Activated naive CD8-positive, alpha-beta T cell treated with anti-CD3 and anti-CD28 coated beads, Interleukin-2, amount 10 ng/mL, durations not matched to agents 7 days and 5 days (primary cell): ENCODE results near the gene EPHA6. TPM values are rescaled to one million over a fixed set of nuclear protein-coding genes. Genes with fewer than 3 reads are reported as not detected.

Source experiments
- ATAC-seq: fragments of 150-1000 bp; cut with Tn5 transposase; one replicate; pipeline ENCODE4 v1.10.0; 2021; ENCODE audit warnings: low read depth, moderate library complexity
- POLR2A ChIA-PET: fragments of 350-600 bp; sonication (Branson Sonifier 250); formaldehyde crosslinking; loops from one replicate; lab custom pipeline; 2021; ENCODE audit warnings: antibody characterized with exemption; lab: Charles Lee
- DNase-seq: peaks from one replicate; pipeline ENCODE4 v3.0.0; 2021
- H3K27ac Mint-ChIP-seq: one replicate; pipeline ENCODE4 v1.8.0; 2022; ENCODE audit warnings: mild to moderate bottlenecking, mixed read lengths
- H3K27me3 Mint-ChIP-seq: one replicate; pipeline ENCODE4 v1.8.0; 2022; ENCODE audit warnings: mild to moderate bottlenecking, moderate library complexity, mixed read lengths
- H3K36me3 Mint-ChIP-seq: one replicate; pipeline ENCODE4 v1.8.0; 2021; ENCODE audit warnings: mild to moderate bottlenecking, mixed read lengths
- H3K4me1 Mint-ChIP-seq: one replicate; pipeline ENCODE4 v1.8.0; 2021; ENCODE audit warnings: mixed read lengths
- H3K4me3 Mint-ChIP-seq: one replicate; pipeline ENCODE4 v1.8.0; 2022; ENCODE audit warnings: mild to moderate bottlenecking, moderate library complexity, mixed read lengths
- H3K9me3 Mint-ChIP-seq: one replicate; pipeline ENCODE4 v1.8.0; 2021; ENCODE audit warnings: mixed read lengths
- total RNA-seq, 2 experiments: library from RNA; stranded (reverse); gene quantifications; one replicate each; pipeline ENCODE4 v1.2.3, GENCODE V29; 2021

Gene EPHA6
- total RNA-seq, 2 experiments from 2014 or later: not detected

- Mint-ChIP-seq H3K36me3 (no peaks in the 10 kb centered on the region), H3K9me3 (no peaks in the 10 kb centered on the region), H3K4me1 (no peaks in the 10 kb centered on the region), H3K27me3 (peaks cover 2% of the 10 kb centered on the region), H3K27ac (no peak overlapping the region), H3K4me3 (no peak overlapping the region)
- POLR2A ChIA-PET: no interaction called here
- DNase-seq: no peak
- no peak for ATAC-seq
These were observed 841.6 kb downstream of the EPHA6 start for GRCh38 chr3:97655971-97656370.

GRCh38 chr3:97656638-97657037 is 842.2 kb downstream of the EPHA6 start:
- POLR2A ChIA-PET: no interaction called here
- Mint-ChIP-seq H3K4me3 (no peak overlapping the region), H3K9me3 (no peaks in the 10 kb centered on the region), H3K27ac (no peak overlapping the region), H3K27me3 (peaks cover 2% of the 10 kb centered on the region), H3K36me3 (no peaks in the 10 kb centered on the region), H3K4me1 (no peaks in the 10 kb centered on the region)
- no peak for DNase-seq
- no peak for ATAC-seq

GRCh38 chr3:97658668-97659285 is 844.4 kb downstream of the EPHA6 start:
- Mint-ChIP-seq H3K27me3 (peaks cover 2% of the 10 kb centered on the region), H3K9me3 (no peaks in the 10 kb centered on the region), H3K4me3 (no peak overlapping the region), H3K36me3 (no peaks in the 10 kb centered on the region), H3K27ac (no peak overlapping the region), H3K4me1 (no peaks in the 10 kb centered on the region)
- POLR2A ChIA-PET: no interaction called here
- ATAC-seq: no peak
- DNase-seq: no peak

GRCh38 chr3:97662264-97662663 is 847.9 kb downstream of the EPHA6 start:
- DNase-seq (no peak), ATAC-seq (no peak)
- Mint-ChIP-seq H3K4me3 (no peak overlapping the region), H3K36me3 (no peaks in the 10 kb centered on the region), H3K27me3 (peaks cover 2% of the 10 kb centered on the region), H3K9me3 (no peaks in the 10 kb centered on the region), H3K4me1 (no peaks in the 10 kb centered on the region), H3K27ac (no peak overlapping the region)
- POLR2A ChIA-PET: no interaction called here

- POLR2A ChIA-PET: no interaction called here
- no peak overlapping the region for H3K4me3 Mint-ChIP-seq
- DNase-seq: no peak
- no peak overlapping the region for H3K27ac Mint-ChIP-seq
- H3K27me3 Mint-ChIP-seq: peaks cover 6% of the 10 kb centered on the region
- H3K4me1 Mint-ChIP-seq: no peaks in the 10 kb centered on the region
- H3K36me3 Mint-ChIP-seq: no peaks in the 10 kb centered on the region
- ATAC-seq: no peak
- no peaks in the 10 kb centered on the region for H3K9me3 Mint-ChIP-seq
These were observed 848.4 kb downstream of the EPHA6 start for GRCh38 chr3:97662762-97663161.

- Mint-ChIP-seq H3K4me1 (no peaks in the 10 kb centered on the region), H3K4me3 (no peak overlapping the region), H3K27ac (no peak overlapping the region), H3K27me3 (peaks cover 7% of the 10 kb centered on the region), H3K36me3 (no peaks in the 10 kb centered on the region), H3K9me3 (no peaks in the 10 kb centered on the region)
- ATAC-seq (no peak), DNase-seq (no peak)
- POLR2A ChIA-PET: no interaction called here
These were observed 851.5 kb downstream of the EPHA6 start for GRCh38 chr3:97665896-97666295.

- Mint-ChIP-seq H3K27me3 (peaks cover 7% of the 10 kb centered on the region), H3K9me3 (no peaks in the 10 kb centered on the region), H3K27ac (no peak overlapping the region), H3K4me3 (no peak overlapping the region), H3K36me3 (no peaks in the 10 kb centered on the region), H3K4me1 (no peaks in the 10 kb centered on the region)
- DNase-seq (no peak), ATAC-seq (no peak)
- POLR2A ChIA-PET: no interaction called here
These were observed 856.6 kb downstream of the EPHA6 start for GRCh38 chr3:97670952-97671351.

GRCh38 chr3:97673357-97673997 is 859.1 kb downstream of the EPHA6 start:
- no peaks in the 10 kb centered on the region for H3K36me3 Mint-ChIP-seq
- no peak overlapping the region for H3K4me3 Mint-ChIP-seq
- DNase-seq (no peak), ATAC-seq (no peak)
- H3K4me1 Mint-ChIP-seq: no peaks in the 10 kb centered on the region
- POLR2A ChIA-PET: no interaction called here
- H3K27ac Mint-ChIP-seq: no peak overlapping the region
- no peaks in the 10 kb centered on the region for H3K27me3 Mint-ChIP-seq
- no peaks in the 10 kb centered on the region for H3K9me3 Mint-ChIP-seq

- H3K36me3 Mint-ChIP-seq: no peaks in the 10 kb centered on the region
- POLR2A ChIA-PET: no interaction called here
- H3K27me3 Mint-ChIP-seq: no peaks in the 10 kb centered on the region
- DNase-seq (no peak), ATAC-seq (no peak)
- H3K9me3 Mint-ChIP-seq: no peaks in the 10 kb centered on the region
- H3K4me1 Mint-ChIP-seq: no peaks in the 10 kb centered on the region
- no peak overlapping the region for H3K4me3 Mint-ChIP-seq
- no peak overlapping the region for H3K27ac Mint-ChIP-seq
These were observed 860.1 kb downstream of the EPHA6 start for GRCh38 chr3:97674461-97674860.

- Mint-ChIP-seq H3K9me3 (no peaks in the 10 kb centered on the region), H3K4me1 (no peaks in the 10 kb centered on the region), H3K4me3 (no peak overlapping the region), H3K27ac (no peak overlapping the region), H3K27me3 (peaks cover 5% of the 10 kb centered on the region), H3K36me3 (no peaks in the 10 kb centered on the region)
- DNase-seq (no peak), ATAC-seq (no peak)
- POLR2A ChIA-PET: no interaction called here
These were observed 865.8 kb downstream of the EPHA6 start for GRCh38 chr3:97680210-97680609.

- Mint-ChIP-seq H3K9me3 (no peaks in the 10 kb centered on the region), H3K27me3 (peaks cover 5% of the 10 kb centered on the region), H3K4me3 (no peak overlapping the region), H3K4me1 (no peaks in the 10 kb centered on the region), H3K27ac (no peak overlapping the region), H3K36me3 (no peaks in the 10 kb centered on the region)
- POLR2A ChIA-PET: no interaction called here
- no peak for ATAC-seq
- no peak for DNase-seq
These were observed 866.3 kb downstream of the EPHA6 start for GRCh38 chr3:97680696-97681095.

- no peaks in the 10 kb centered on the region for H3K4me1 Mint-ChIP-seq
- POLR2A ChIA-PET: no interaction called here
These were observed 870.1 kb downstream of the EPHA6 start for GRCh38 chr3:97684490-97684889.

GRCh38 chr3:97686258-97686657 is 871.9 kb downstream of the EPHA6 start:
- Mint-ChIP-seq H3K36me3 (no peaks in the 10 kb centered on the region), H3K27me3 (peaks cover 2% of the 10 kb centered on the region), H3K4me1 (no peaks in the 10 kb centered on the region), H3K27ac (no peak overlapping the region), H3K9me3 (no peaks in the 10 kb centered on the region), H3K4me3 (no peak overlapping the region)
- POLR2A ChIA-PET: no interaction called here
- DNase-seq: no peak
- no peak for ATAC-seq

More at GRCh38 chr3:97684490-97684889, 870.1 kb downstream of the EPHA6 start:
- no peak for ATAC-seq
- no peak for DNase-seq
- Mint-ChIP-seq H3K27ac (no peak overlapping the region), H3K36me3 (no peaks in the 10 kb centered on the region), H3K4me3 (no peak overlapping the region), H3K27me3 (peaks cover 7% of the 10 kb centered on the region), H3K9me3 (no peaks in the 10 kb centered on the region)

- Mint-ChIP-seq H3K4me3 (no peak overlapping the region), H3K36me3 (no peaks in the 10 kb centered on the region), H3K27me3 (peaks cover 2% of the 10 kb centered on the region), H3K4me1 (no peaks in the 10 kb centered on the region), H3K9me3 (no peaks in the 10 kb centered on the region), H3K27ac (no peak overlapping the region)
- DNase-seq (no peak), ATAC-seq (no peak)
- POLR2A ChIA-PET: no interaction called here
These were observed 873.3 kb downstream of the EPHA6 start for GRCh38 chr3:97687734-97688133.
